ENCODE measurements around the gene HTRA3. TPM values are rescaled to one million over a fixed set of nuclear protein-coding genes. Genes with fewer than 3 reads are reported as not detected.

Gene HTRA3
- total RNA-seq, 2 donors from 2014 or later: 6.0 to 18.9 TPM

DNA sequence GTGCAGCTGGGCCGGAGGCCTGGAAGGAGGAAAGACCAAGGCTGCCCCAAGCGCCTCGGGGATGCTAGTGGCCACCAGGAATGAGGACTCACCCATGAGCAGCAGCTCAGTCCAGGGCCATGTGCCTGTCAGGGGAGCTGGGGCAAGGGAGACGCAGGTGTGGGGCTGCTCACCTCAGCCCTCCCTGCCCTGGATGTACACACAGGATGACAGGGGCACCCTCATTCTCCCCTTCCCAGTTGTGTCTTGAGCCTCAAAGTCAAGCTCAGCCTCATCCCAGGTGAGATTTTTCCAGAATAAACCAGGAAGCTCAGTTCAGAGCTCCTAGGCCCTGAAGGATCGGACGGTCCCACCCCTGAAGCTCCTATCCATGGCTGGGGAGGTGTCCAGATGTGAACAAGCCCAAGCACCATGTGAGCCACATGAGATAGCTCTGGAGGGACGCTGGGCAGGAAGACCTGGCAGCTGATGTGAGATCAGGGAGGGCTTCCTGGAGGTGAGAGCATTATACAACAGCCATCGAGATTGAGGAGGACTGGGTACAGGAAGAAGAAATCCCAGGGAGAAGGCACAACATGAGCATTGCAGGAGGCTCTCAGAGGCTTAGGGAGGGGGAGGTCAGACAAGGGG, 23.0 kb downstream of the HTRA3 start:
- intact Hi-C loops (cut with DNase I): no loop called here
- H3K27me3 ChIP-seq (replicated peaks; ENCODE audit: insufficient read depth): no peaks in the 10 kb centered on the region
- no peaks in the 10 kb centered on the region for H3K36me3 ChIP-seq
- TF ChIP-seq CTCF (IDR thresholded peaks at IDR 0.05): no peak
- TF ChIP-seq POLR2AphosphoS5 (IDR thresholded peaks at IDR 0.05): no peak
- TF ChIP-seq POLR2A (IDR thresholded peaks at IDR 0.05): no peak
- H3K9me3 ChIP-seq: no peaks in the 10 kb centered on the region
- H3K27ac ChIP-seq: no peak overlapping the region
- H3K4me1 ChIP-seq (replicated peaks): no peaks in the 10 kb centered on the region
- no peak for DNase-seq (ENCODE audit: low spot score)
- WGBS: 87% methylated on average over 8 of the region's 8 CpGs
- H3K4me3 ChIP-seq: no peak overlapping the region

- WGBS: 85% methylated on average over 11 of the region's 11 CpGs
- no peak overlapping the region for H3K27ac ChIP-seq
- no peak for DNase-seq (ENCODE audit: low spot score)
- no peak for TF ChIP-seq POLR2AphosphoS5 (IDR thresholded peaks at IDR 0.05)
- TF ChIP-seq POLR2A (IDR thresholded peaks at IDR 0.05): no peak
- no peak for TF ChIP-seq CTCF (IDR thresholded peaks at IDR 0.05)
- no peak overlapping the region for H3K4me3 ChIP-seq
- no peaks in the 10 kb centered on the region for H3K9me3 ChIP-seq
- H3K27me3 ChIP-seq (replicated peaks; ENCODE audit: insufficient read depth): no peaks in the 10 kb centered on the region
- H3K36me3 ChIP-seq: no peaks in the 10 kb centered on the region
- intact Hi-C loops (cut with DNase I): no loop called here
- H3K4me1 ChIP-seq (replicated peaks): no peaks in the 10 kb centered on the region
These were observed 23.8 kb downstream of the HTRA3 start for GRCh38 chr4:8293131-8293975.

DNA sequence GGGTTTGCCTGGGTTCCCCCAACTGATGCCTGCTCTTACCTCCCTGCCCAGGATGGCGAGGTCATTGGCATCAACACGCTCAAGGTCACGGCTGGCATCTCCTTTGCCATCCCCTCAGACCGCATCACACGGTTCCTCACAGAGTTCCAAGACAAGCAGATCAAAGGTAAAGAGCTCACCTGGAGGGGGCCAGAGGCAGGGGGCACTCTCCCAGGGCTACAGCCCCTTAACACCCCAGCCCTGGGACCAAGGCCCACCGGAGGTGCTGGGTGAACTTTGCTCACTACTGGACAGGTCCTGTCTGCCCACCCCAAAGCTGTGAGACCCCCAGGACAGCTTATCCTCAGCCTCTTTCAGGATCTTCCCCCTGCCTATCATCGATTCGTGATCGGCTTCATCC, 24.5 kb downstream of the HTRA3 start:
- no peak for TF ChIP-seq POLR2A (IDR thresholded peaks at IDR 0.05)
- no peak for TF ChIP-seq POLR2AphosphoS5 (IDR thresholded peaks at IDR 0.05)
- no peak for TF ChIP-seq CTCF (IDR thresholded peaks at IDR 0.05)
- H3K4me3 ChIP-seq: no peak overlapping the region
- no peaks in the 10 kb centered on the region for H3K27me3 ChIP-seq (replicated peaks; ENCODE audit: insufficient read depth)
- 86% methylated on average over 9 of the region's 9 CpGs for WGBS
- H3K36me3 ChIP-seq: no peaks in the 10 kb centered on the region
- H3K4me1 ChIP-seq (replicated peaks): no peaks in the 10 kb centered on the region
- intact Hi-C loops (cut with DNase I): no loop called here
- no peak overlapping the region for H3K27ac ChIP-seq
- no peaks in the 10 kb centered on the region for H3K9me3 ChIP-seq
- DNase-seq (ENCODE audit: low spot score): no peak

GRCh38 chr4:8294775-8295174, 25.2 kb downstream of the HTRA3 start:
- WGBS: 96% methylated on average over 2 of the region's 2 CpGs
- intact Hi-C loops (cut with DNase I): no loop called here
- no peak overlapping the region for H3K4me3 ChIP-seq
- H3K36me3 ChIP-seq: no peaks in the 10 kb centered on the region
- no peak for DNase-seq (ENCODE audit: low spot score)
- no peaks in the 10 kb centered on the region for H3K27me3 ChIP-seq (replicated peaks; ENCODE audit: insufficient read depth)
- no peaks in the 10 kb centered on the region for H3K9me3 ChIP-seq
- H3K4me1 ChIP-seq (replicated peaks): no peaks in the 10 kb centered on the region
- H3K27ac ChIP-seq: no peak overlapping the region
- no peak for TF ChIP-seq CTCF (IDR thresholded peaks at IDR 0.05)

GRCh38 chr4:8295471-8295870, 25.9 kb downstream of the HTRA3 start:
- Histone ChIP-seq H3K27ac (no peak overlapping the region), H3K27me3 (replicated peaks; ENCODE audit: insufficient read depth) (no peaks in the 10 kb centered on the region), H3K4me3 (no peak overlapping the region), H3K36me3 (no peaks in the 10 kb centered on the region), H3K4me1 (replicated peaks) (no peaks in the 10 kb centered on the region), H3K9me3 (no peaks in the 10 kb centered on the region)
- intact Hi-C loops (cut with DNase I): no loop called here
- no peak for TF ChIP-seq POLR2AphosphoS5 (IDR thresholded peaks at IDR 0.05)
- TF ChIP-seq CTCF (IDR thresholded peaks at IDR 0.05): no peak
- no peak for TF ChIP-seq POLR2A (IDR thresholded peaks at IDR 0.05)
- 84% methylated on average over 6 of the region's 6 CpGs for WGBS
- DNase-seq (ENCODE audit: low spot score): no peak
